ENCODE measurements around the gene SUMO2. TPM values are rescaled to one million over a fixed set of nuclear protein-coding genes. Genes with fewer than 3 reads are reported as not detected.
A peak's percentile ranks its signal among the peaks of the same experiment; 100 is the strongest.

The SUMO2 gene
- total and polyA plus RNA-seq, 9 of the 15 experiments (the other 6 are each of a cell fraction or from before 2014, with no cell fraction given) = 157 to 733 (median 419) TPM

DNA sequence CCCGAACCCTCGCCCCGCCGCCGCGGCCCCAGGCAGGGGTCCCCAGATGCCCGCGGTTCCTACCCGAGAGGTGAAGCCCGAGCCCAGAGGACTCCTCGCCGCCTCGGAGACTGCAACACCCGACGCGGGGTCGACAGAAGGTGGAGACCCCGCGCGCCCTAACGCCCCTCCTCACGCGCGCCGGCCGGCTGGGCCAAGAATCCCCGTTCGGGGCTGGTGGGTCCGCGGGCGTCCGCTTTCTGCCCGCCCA lies 515 bp downstream of the SUMO2 start (continued):
- TF ChIP-seq, protein P1, sequence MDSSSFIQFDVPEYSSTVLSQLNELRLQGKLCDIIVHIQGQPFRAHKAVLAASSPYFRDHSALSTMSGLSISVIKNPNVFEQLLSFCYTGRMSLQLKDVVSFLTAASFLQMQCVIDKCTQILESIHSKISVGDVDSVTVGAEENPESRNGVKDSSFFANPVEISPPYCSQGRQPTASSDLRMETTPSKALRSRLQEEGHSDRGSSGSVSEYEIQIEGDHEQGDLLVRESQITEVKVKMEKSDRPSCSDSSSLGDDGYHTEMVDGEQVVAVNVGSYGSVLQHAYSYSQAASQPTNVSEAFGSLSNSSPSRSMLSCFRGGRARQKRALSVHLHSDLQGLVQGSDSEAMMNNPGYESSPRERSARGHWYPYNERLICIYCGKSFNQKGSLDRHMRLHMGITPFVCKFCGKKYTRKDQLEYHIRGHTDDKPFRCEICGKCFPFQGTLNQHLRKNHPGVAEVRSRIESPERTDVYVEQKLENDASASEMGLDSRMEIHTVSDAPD (CRISPR knock-in tag; IDR thresholded peaks at IDR 0.05) = no peak
- TF ChIP-seq RBM34 (IDR thresholded peaks at IDR 0.05; ENCODE audit: borderline replicate concordance, insufficient read depth, low read length) (0 out of 2 replicates have a peak, but pooled peaks have one; percentile 30), NR0B1 (IDR thresholded peaks at IDR 0.05; ENCODE audit: partially characterized antibody) (no peak), ZFP36 (IDR thresholded peaks at IDR 0.05; ENCODE audit: low read depth, low read length, partially characterized antibody) (no peak), BRD4 (IDR thresholded peaks at IDR 0.05) (peak; percentile 30; the same call in 1 of the 2 replicates), POLR3G (IDR thresholded peaks at IDR 0.05; ENCODE audit: extremely low read depth, insufficient read length, insufficient replicate concordance) (no peak), KDM4B (IDR thresholded peaks at IDR 0.05; ENCODE audit: borderline replicate concordance in 2 of 2, low read depth in 1 of 2) (no peak), ZFP1 (CRISPR knock-in tag; IDR thresholded peaks at IDR 0.05) (no peak), CSDE1 (IDR thresholded peaks at IDR 0.05) (no peak), SPI1 (IDR thresholded peaks at IDR 0.05; ENCODE audit: borderline replicate concordance, low read depth, low read length) (no peak), SRSF3 (IDR thresholded peaks at IDR 0.05; ENCODE audit: insufficient read depth, low read length) (no peak), ZNF124 (CRISPR knock-in tag; IDR thresholded peaks at IDR 0.05) (no peak), PHF8 (IDR thresholded peaks at IDR 0.05; ENCODE audit: borderline replicate concordance, low read length) (peak; percentile 18; the same call in 1 of the 2 replicates), KAT7 (CRISPR knock-in tag; IDR thresholded peaks at IDR 0.05; ENCODE audit: borderline replicate concordance) (peak; percentile 98; the same call in 1 of the 2 replicates), ZSCAN32 (CRISPR knock-in tag; IDR thresholded peaks at IDR 0.05) (no peak), TSC22D4 (tag; IDR thresholded peaks at IDR 0.05) (no peak)

Data from K562 (cell line).